SU-DHL-6 (cell line): ENCODE data around the gene PIPOX.

Source experiments
- H2AFZ ChIP-seq: fragments of 200-600 bp; sonication (generic); 2 replicates; pipeline ENCODE4 v1.6.1; 2014; ENCODE audit warnings: low read depth, mild to moderate bottlenecking, moderate library complexity, mixed read lengths, antibody characterized with exemption, low read length; ENCODE audit not compliant: severe bottlenecking
- H3F3A ChIP-seq: fragments of 200-600 bp; shearing (Covaris generic); 2 replicates; pipeline ENCODE4 v1.6.0; 2016; ENCODE audit warnings: antibody characterized with exemption, mild to moderate bottlenecking; ENCODE audit not compliant: insufficient read depth
- H3K27ac ChIP-seq: fragments of 200-600 bp; sonication (generic); 2 replicates; pipeline ENCODE4 v1.5.1; 2016; ENCODE audit warnings: low read depth, mild to moderate bottlenecking, low read length, moderate library complexity, mixed read lengths
- H3K27me3 ChIP-seq: fragments of 200-600 bp; sonication (generic), shearing (Covaris generic); 2 replicates; pipeline ENCODE4 v1.6.0; 2014; ENCODE audit warnings: mild to moderate bottlenecking, low read length
- H3K36me3 ChIP-seq: fragments of 200-600 bp; sonication (generic); 2 replicates; pipeline ENCODE4 v1.6.1; 2014; ENCODE audit warnings: mild to moderate bottlenecking, low read length, mixed read lengths
- H3K4me2 ChIP-seq: fragments of 300-600, 200-600 bp; shearing (Covaris generic), sonication (generic); 2 replicates; pipeline ENCODE4 v1.6.0; 2014; ENCODE audit warnings: low read length, low read depth, mild to moderate bottlenecking; ENCODE audit not compliant: poor library complexity, severe bottlenecking
- H3K4me3 ChIP-seq: fragments of 200-600 bp; sonication (generic); 2 replicates; pipeline ENCODE4 v1.5.1; 2014; ENCODE audit warnings: antibody characterized with exemption, low read length, mild to moderate bottlenecking, mixed read lengths; ENCODE audit not compliant: insufficient read depth, poor library complexity, severe bottlenecking
- H3K79me2 ChIP-seq: fragments of 200-600 bp; sonication (generic); 2 replicates; pipeline ENCODE4 v1.6.1; 2014; ENCODE audit warnings: mild to moderate bottlenecking, low read length, moderate library complexity; ENCODE audit not compliant: insufficient read depth
- H3K9ac ChIP-seq: fragments of 200-600 bp; sonication (generic); 2 replicates; pipeline ENCODE4 v1.7.0; 2014; ENCODE audit warnings: mild to moderate bottlenecking, low read length
- H3K9me2 ChIP-seq: fragments of 200-600 bp; sonication (generic); replicated peaks from 2 replicates; pipeline ENCODE4 v1.6.1; 2014; ENCODE audit warnings: low read length; ENCODE audit not compliant: insufficient read depth
- H3K9me3 ChIP-seq: fragments of 200-600 bp; sonication (generic); 2 replicates; pipeline ENCODE4 v1.6.1; 2014; ENCODE audit warnings: low read length, mixed read lengths; ENCODE audit not compliant: insufficient read depth
- H4K20me1 ChIP-seq: fragments of 200-600 bp; sonication (generic); 2 replicates; pipeline ENCODE4 v1.6.1; 2014; ENCODE audit warnings: low read depth, mild to moderate bottlenecking, antibody characterized with exemption, low read length, moderate library complexity, mixed read lengths
- CTCF ChIP-seq: fragments of 200-600 bp; sonication (generic); IDR thresholded peaks from one replicate; pipeline ENCODE4 v1.5.1; 2017; ENCODE audit warnings: antibody characterized with exemption, mild to moderate bottlenecking, low read length, moderate library complexity; ENCODE audit not compliant: insufficient read depth, poor library complexity, severe bottlenecking
- EZH2phosphoT487 ChIP-seq: fragments of 200-600 bp; sonication (generic), shearing (Covaris generic); conservative IDR thresholded peaks from 2 replicates; pipeline ENCODE4 v1.6.1; 2018; ENCODE audit warnings: mild to moderate bottlenecking, antibody characterized with exemption, low read length, moderate library complexity, mixed read lengths

Gene PIPOX

GRCh38 chr17:29038085-29038795 lies 4.7 kb upstream of the PIPOX start:
- peaks cover 7% of the 10 kb centered on the region; the same call in 1 of the 2 replicates for H3K9me3 ChIP-seq
- no peaks in the 10 kb centered on the region for H3K79me2 ChIP-seq
- no peaks in the 10 kb centered on the region for H3K36me3 ChIP-seq
- TF ChIP-seq EZH2phosphoT487 (no peak), CTCF (no peak)
- no peaks in the 10 kb centered on the region for H4K20me1 ChIP-seq
- H3K9me2 ChIP-seq: no peaks in the 10 kb centered on the region
- H3K27ac ChIP-seq: no peak overlapping the region
- no peak overlapping the region for H3K4me3 ChIP-seq
- no peaks in the 10 kb centered on the region for H3F3A ChIP-seq
- no peak overlapping the region for H3K4me2 ChIP-seq
- no peak overlapping the region for H3K9ac ChIP-seq
- no peaks in the 10 kb centered on the region for H3K27me3 ChIP-seq
- H2AFZ ChIP-seq: no peak overlapping the region

GRCh38 chr17:29039764-29040598 lies 3.0 kb upstream of the PIPOX start:
- Histone ChIP-seq H4K20me1 (no peaks in the 10 kb centered on the region), H3K9me2 (no peaks in the 10 kb centered on the region), H3K27me3 (no peaks in the 10 kb centered on the region), H3F3A (no peaks in the 10 kb centered on the region), H3K4me3 (no peak overlapping the region), H3K27ac (no peak overlapping the region), H3K79me2 (no peaks in the 10 kb centered on the region), H3K9me3 (no peaks in the 10 kb centered on the region), H3K4me2 (no peak overlapping the region), H3K36me3 (no peaks in the 10 kb centered on the region), H3K9ac (no peak overlapping the region), H2AFZ (no peak overlapping the region)
- TF ChIP-seq EZH2phosphoT487: no peak
- TF ChIP-seq CTCF: no peak

- Histone ChIP-seq H3K79me2 (no peaks in the 10 kb centered on the region), H3F3A (no peaks in the 10 kb centered on the region), H3K9me3 (no peaks in the 10 kb centered on the region), H3K9ac (no peak overlapping the region), H3K4me2 (no peak overlapping the region), H3K9me2 (no peaks in the 10 kb centered on the region), H4K20me1 (no peaks in the 10 kb centered on the region), H3K4me3 (no peak overlapping the region), H2AFZ (no peak overlapping the region), H3K36me3 (no peaks in the 10 kb centered on the region), H3K27me3 (no peaks in the 10 kb centered on the region), H3K27ac (no peak overlapping the region)
- TF ChIP-seq CTCF (no peak), EZH2phosphoT487 (no peak)
Observed at GRCh38 chr17:29041091-29041490, 1.9 kb upstream of the PIPOX start.
